OCI-LY3 (cell line): ENCODE results near the gene POU6F2.

ENCODE experiments used
- CTCF ChIP-seq: fragments of 200-600, 300-600 bp; sonication (generic); IDR thresholded peaks from 2 replicates; pipeline ENCODE4 v1.5.1; 2014; ENCODE audit warnings: antibody characterized with exemption, low read length, low read depth
- EZH2phosphoT487 ChIP-seq: fragments of 200-600 bp; shearing (Covaris generic); IDR thresholded peaks from 2 replicates; pipeline ENCODE4 v1.6.1; 2018; ENCODE audit warnings: antibody characterized with exemption, mixed run types, low read depth

GRCh38 chr7:39228946-39229345 lies 251.2 kb downstream of the POU6F2 start:
- TF ChIP-seq CTCF (no peak), EZH2phosphoT487 (no peak)
